ENCODE measurements around the gene MAN1C1. TPM values are rescaled to one million over a fixed set of nuclear protein-coding genes. Genes with fewer than 3 reads are reported as not detected.

Gene MAN1C1
- total and polyA plus RNA-seq, 7 donors = 1.8 to 6.7 (median 2.0) TPM

GRCh38 chr1:25738499-25738898 lies 121.9 kb downstream of the MAN1C1 start:
- Histone ChIP-seq H3K27ac (no peak overlapping the region), H3K36me3 (ENCODE audit: insufficient read depth in 1 of 2, low read depth in 1 of 2) (no peaks in the 10 kb centered on the region), H3K4me3 (no peak overlapping the region), H3K9me3 (no peaks in the 10 kb centered on the region), H3K27me3 (ENCODE audit: insufficient read depth in 3 of 3, low read length in 2 of 3) (no peaks in the 10 kb centered on the region), H3K4me1 (peaks cover 18% of the 10 kb centered on the region)
- WGBS, 3 donors = 29 to 53% (median 33%) methylated on average over 2 of the region's 2 CpGs
- no peak for DNase-seq
- intact Hi-C loops (cut with DNase I) = no loop called here
- ATAC-seq = no peak
- TF ChIP-seq CTCF (IDR thresholded peaks at IDR 0.05) = no peak

DNA sequence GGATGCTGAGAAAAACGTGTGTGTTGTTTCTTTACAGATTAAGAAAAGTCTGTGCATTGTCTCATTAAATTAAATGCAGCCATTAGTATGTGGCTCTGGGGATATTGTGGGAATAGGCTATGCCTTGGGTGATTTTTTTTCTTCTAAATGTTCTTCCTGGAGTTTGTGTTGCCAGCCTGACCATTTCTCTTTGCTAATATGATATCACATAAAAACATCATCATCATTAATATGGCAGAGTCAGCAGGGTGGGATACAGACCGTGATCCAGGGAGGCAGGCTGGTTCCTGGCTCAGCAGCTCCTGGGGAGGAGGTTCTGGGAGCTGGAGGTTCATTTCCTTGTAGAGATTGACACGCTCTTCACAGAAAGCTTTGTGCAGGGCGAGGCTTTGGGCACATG lies 122.8 kb downstream of the MAN1C1 start:
- WGBS, 3 donors = 90 to 93% (median 93%) methylated on average over 4 of the region's 4 CpGs
- H3K4me1 ChIP-seq = peaks cover 22% of the 10 kb centered on the region
- ATAC-seq (no peak), DNase-seq (no peak)
- H3K9me3 ChIP-seq = no peaks in the 10 kb centered on the region
- H3K36me3 ChIP-seq (ENCODE audit: insufficient read depth in 1 of 2, low read depth in 1 of 2) = no peaks in the 10 kb centered on the region
- H3K27me3 ChIP-seq (ENCODE audit: insufficient read depth in 3 of 3, low read length in 2 of 3) = no peaks in the 10 kb centered on the region
- TF ChIP-seq CTCF (IDR thresholded peaks at IDR 0.05) = no peak
- no peak overlapping the region for H3K27ac ChIP-seq
- intact Hi-C loops (cut with DNase I) = loop anchor here in 1 of 2 donors (1.0 kb wide), 1 partner anchor 38 kb away; no protein-coding TSS in a partner anchor
- no peak overlapping the region for H3K4me3 ChIP-seq

DNA sequence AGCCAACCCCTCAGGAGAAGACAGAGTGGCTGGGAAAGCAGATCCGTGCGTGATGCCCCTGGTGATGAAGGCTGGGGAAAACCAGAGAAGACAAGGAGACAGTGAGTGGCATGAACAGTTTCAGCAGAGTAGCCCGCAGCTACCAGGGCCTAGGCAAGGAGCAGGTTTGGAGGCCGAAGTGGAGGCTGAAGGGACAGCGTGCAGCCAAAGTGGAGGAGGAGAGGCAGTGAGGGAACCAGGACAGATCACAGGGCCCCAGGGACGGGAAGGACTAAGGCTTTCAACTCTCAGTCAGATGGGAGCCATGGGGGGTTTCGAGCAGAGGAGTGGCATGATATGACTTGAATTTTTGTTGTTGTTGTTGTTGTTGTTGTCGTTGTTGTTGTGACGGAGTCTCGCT lies 123.5 kb downstream of the MAN1C1 start:
- H3K4me1 ChIP-seq = peaks cover 22% of the 10 kb centered on the region
- no peak overlapping the region for H3K27ac ChIP-seq
- no peaks in the 10 kb centered on the region for H3K27me3 ChIP-seq (ENCODE audit: insufficient read depth in 3 of 3, low read length in 2 of 3)
- no peaks in the 10 kb centered on the region for H3K36me3 ChIP-seq (ENCODE audit: insufficient read depth in 1 of 2, low read depth in 1 of 2)
- WGBS, 3 donors = 96 to 99% (median 98%) methylated on average over 10 of the region's 10 CpGs
- intact Hi-C loops (cut with DNase I) = loop anchor here (5.0 kb wide), 3 partner anchors 43 to 123 kb away; partner anchors contain the start of gene MAN1C1 (in 1 of the 2)
- ATAC-seq (no peak), DNase-seq (no peak)
- no peak overlapping the region for H3K4me3 ChIP-seq
- no peaks in the 10 kb centered on the region for H3K9me3 ChIP-seq
- no peak for TF ChIP-seq CTCF (IDR thresholded peaks at IDR 0.05)

DNA sequence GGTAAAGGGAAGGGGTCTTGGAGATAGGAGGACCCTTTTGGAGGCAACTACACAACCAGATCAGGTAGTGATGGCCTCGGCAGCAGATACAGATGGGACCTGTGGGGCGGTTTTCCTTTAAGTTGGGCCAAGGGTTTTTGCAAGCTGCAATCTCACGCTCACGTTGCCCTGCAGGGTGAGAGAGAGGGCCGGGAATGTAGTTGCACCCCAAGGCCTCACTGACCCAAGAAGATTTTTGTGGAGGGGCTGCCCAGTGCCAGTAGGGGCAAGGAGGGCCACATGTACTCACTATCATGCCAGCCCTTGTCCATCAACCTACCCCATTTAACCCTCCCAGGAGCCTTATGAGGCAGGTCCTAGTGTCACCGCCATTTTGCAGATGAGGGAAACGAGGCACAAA lies 125.7 kb downstream of the MAN1C1 start:
- no peak for ATAC-seq
- DNase-seq = no peak
- H3K4me3 ChIP-seq = no peak overlapping the region
- H3K27ac ChIP-seq = peak overlapping the region; percentile 93
- no peaks in the 10 kb centered on the region for H3K9me3 ChIP-seq
- intact Hi-C loops (cut with DNase I) = loop anchor here (5.0 kb wide), 3 partner anchors 45 to 125 kb away; partner anchors contain the start of gene MAN1C1 (in 1 of the 2)
- no peak for TF ChIP-seq CTCF (IDR thresholded peaks at IDR 0.05)
- no peaks in the 10 kb centered on the region for H3K27me3 ChIP-seq (ENCODE audit: insufficient read depth in 3 of 3, low read length in 2 of 3)
- H3K36me3 ChIP-seq (ENCODE audit: insufficient read depth in 1 of 2, low read depth in 1 of 2) = no peaks in the 10 kb centered on the region
- peaks cover 22% of the 10 kb centered on the region for H3K4me1 ChIP-seq
- WGBS, 3 donors = 97% methylated on average over 7 of the region's 7 CpGs

Measured in psoas muscle (tissue), 8 donors.